HG03139 (cell line): ENCODE measurements around the gene CEP131.
"Not testable (repeated sequence)": the region's sequence is repeated elsewhere in the genome, so short reads cannot be mapped to it uniquely, and the experiment has no call there.

Experiments
- ATAC-seq: cut with Tn5 transposase; IDR thresholded peaks from one replicate; pipeline ENCODE4 v1.9.1; 2021; ENCODE audit not compliant: unreplicated experiment

Gene CEP131

GRCh38 chr17:81156866-81157805 is 65.6 kb downstream of the CEP131 start:
- no peak for ATAC-seq

- ATAC-seq: no peak
These were observed 67.8 kb downstream of the CEP131 start for GRCh38 chr17:81154961-81155360.

GRCh38 chr17:81154016-81154415 is 68.7 kb downstream of the CEP131 start:
- not testable (repeated sequence) for ATAC-seq

GRCh38 chr17:81153340-81153803 is 69.4 kb downstream of the CEP131 start:
- ATAC-seq: no peak

- no peak for ATAC-seq
These were observed 70.4 kb downstream of the CEP131 start for GRCh38 chr17:81152288-81152828.

GRCh38 chr17:81151278-81151677 is 71.5 kb downstream of the CEP131 start:
- no peak for ATAC-seq

- ATAC-seq: no peak
These were observed 72.2 kb downstream of the CEP131 start for GRCh38 chr17:81150377-81151077.

GRCh38 chr17:81148986-81149533 is 73.7 kb downstream of the CEP131 start:
- no peak for ATAC-seq

- ATAC-seq: no peak
These were observed 74.2 kb downstream of the CEP131 start for GRCh38 chr17:81148571-81148970.

- no peak for ATAC-seq
These were observed 75.1 kb downstream of the CEP131 start for GRCh38 chr17:81147701-81148100.

- not testable (repeated sequence) for ATAC-seq
These were observed 76.6 kb downstream of the CEP131 start for GRCh38 chr17:81146208-81146607.

GRCh38 chr17:81144423-81144781 is 78.4 kb downstream of the CEP131 start:
- no peak for ATAC-seq

- no peak for ATAC-seq
These were observed 78.9 kb downstream of the CEP131 start for GRCh38 chr17:81143717-81144422.

GRCh38 chr17:81143200-81143527 is 79.6 kb downstream of the CEP131 start:
- ATAC-seq: no peak

- no peak for ATAC-seq
These were observed 80.2 kb downstream of the CEP131 start for GRCh38 chr17:81142301-81143199.

- ATAC-seq: no peak
These were observed 82.1 kb downstream of the CEP131 start for GRCh38 chr17:81140695-81141094.

- no peak for ATAC-seq
These were observed 82.7 kb downstream of the CEP131 start for GRCh38 chr17:81140018-81140417.
